HL-60 (cell line): Measurements from ENCODE around the gene SH3RF2.

Source experiments
- CTCF ChIP-seq: IDR thresholded peaks from one replicate; pipeline ENCODE4 v1.5.1; 2011; ENCODE audit warnings: low read length, control low read depth, inconsistent platforms; ENCODE audit not compliant: insufficient read depth
- GABPA ChIP-seq: IDR thresholded peaks from 2 replicates; pipeline ENCODE4 v1.6.1; 2012; ENCODE audit warnings: low read depth
- POLR2AphosphoS5 ChIP-seq: IDR thresholded peaks from 2 replicates; pipeline ENCODE4 v1.6.1; 2012; ENCODE audit warnings: low read depth
- REST ChIP-seq: IDR thresholded peaks from 2 replicates; pipeline ENCODE4 v1.6.1; 2012; ENCODE audit warnings: low read depth; ENCODE audit not compliant: insufficient replicate concordance
- SPI1 ChIP-seq: IDR thresholded peaks from 2 replicates; pipeline ENCODE4 v1.6.1; 2012; ENCODE audit warnings: low read depth, mild to moderate bottlenecking, borderline replicate concordance

GRCh38 chr5:146111409-146111808 lies 175.0 kb downstream of the SH3RF2 start:
- TF ChIP-seq CTCF = no peak
- no peak for TF ChIP-seq REST
- no peak for TF ChIP-seq SPI1
- no peak for TF ChIP-seq POLR2AphosphoS5
- no peak for TF ChIP-seq GABPA
